ENCODE results near the gene PEMT.

PEMT gene

GRCh38 chr17:17549732-17550366 is 41.7 kb downstream of the PEMT start:
- no peak for DNase-seq

GRCh38 chr17:17548044-17548443 is 43.5 kb downstream of the PEMT start:
- DNase-seq, result no peak

GRCh38 chr17:17547210-17547764 is 44.2 kb downstream of the PEMT start:
- DNase-seq, result no peak

GRCh38 chr17:17546399-17547185 is 44.9 kb downstream of the PEMT start:
- DNase-seq, result no peak

- no peak for DNase-seq
Observed at GRCh38 chr17:17545984-17546383, 45.5 kb downstream of the PEMT start.

GRCh38 chr17:17545031-17545820 is 46.3 kb downstream of the PEMT start:
- DNase-seq, result no peak

GRCh38 chr17:17542906-17543635 is 48.4 kb downstream of the PEMT start:
- no peak for DNase-seq

- no peak for DNase-seq
Observed at GRCh38 chr17:17541640-17542001, 49.9 kb downstream of the PEMT start.

- DNase-seq, result no peak
Observed at GRCh38 chr17:17540935-17541639, 50.4 kb downstream of the PEMT start.

- no peak for DNase-seq
Observed at GRCh38 chr17:17540278-17540906, 51.1 kb downstream of the PEMT start.

GRCh38 chr17:17539591-17539990 is 51.9 kb downstream of the PEMT start:
- no peak for DNase-seq

GRCh38 chr17:17538417-17539391 is 52.8 kb downstream of the PEMT start:
- no peak for DNase-seq

GRCh38 chr17:17537311-17538099 is 54.0 kb downstream of the PEMT start:
- DNase-seq, result no peak

GRCh38 chr17:17536702-17537101 is 54.8 kb downstream of the PEMT start:
- no peak for DNase-seq

GRCh38 chr17:17535957-17536356 is 55.6 kb downstream of the PEMT start:
- no peak for DNase-seq

GRCh38 chr17:17533901-17534441 is 57.5 kb downstream of the PEMT start:
- no peak for DNase-seq

GRCh38 chr17:17532991-17533390 is 58.5 kb downstream of the PEMT start:
- DNase-seq, result no peak

GRCh38 chr17:17531156-17531555 is 60.4 kb downstream of the PEMT start:
- DNase-seq, result no peak
